Peyer's patch (tissue), 4 donors: ENCODE measurements around the gene GPR152. TPM values are rescaled to one million over a fixed set of nuclear protein-coding genes. Genes with fewer than 3 reads are reported as not detected.
A peak's percentile ranks its signal among the peaks of the same experiment; 100 is the strongest.

Source experiments
- DNase-seq, 3 donors: peaks; one replicate each; pipeline ENCODE4 v3.0.0-alpha.2; 2017 to 2019
- H3K27ac ChIP-seq, 4 donors: fragments of 200-600 bp; sonication (generic); one replicate each; pipeline ENCODE4 v1.5.1; 2016 to 2019
- H3K27me3 ChIP-seq, 2 donors: fragments of 200-600 bp; sonication (generic); one replicate each; pipeline ENCODE4 v1.5.1; 2019
- H3K36me3 ChIP-seq, 3 donors: fragments of 200-600 bp; sonication (generic); one replicate each; pipeline ENCODE4 v1.5.1; 2016 to 2019
- H3K4me1 ChIP-seq, 4 donors: fragments of 200-600 bp; sonication (generic); one replicate each; pipeline ENCODE4 v1.5.1; 2016 to 2019
- H3K4me3 ChIP-seq, 4 donors: fragments of 200-600 bp; sonication (generic); 1 replicate in 3 of 4; 2 replicates in 1 of 4; pipeline ENCODE4 v1.5.1; 2016 to 2019; ENCODE audit warnings: mild to moderate bottlenecking in 1 of 4
- H3K9me3 ChIP-seq, 4 donors: fragments of 200-600 bp; sonication (generic); one replicate each; pipeline ENCODE4 v1.5.1; 2016 to 2019; ENCODE audit warnings: mild to moderate bottlenecking in 1 of 4
- POLR2A ChIP-seq, 2 donors: fragments of 450-650 bp; IDR thresholded peaks; one replicate each; pipeline ENCODE4 v1.5.1; 2017; ENCODE audit warnings: antibody characterized with exemption in 2 of 2, mild to moderate bottlenecking in 2 of 2, moderate library complexity in 2 of 2
- total RNA-seq, 4 donors: library from RNA; depleted of rRNA; stranded (reverse); fragments of >200 nt; gene quantifications; one replicate each; pipeline ENCODE4 v1.1.0, GENCODE V29; 2016
- TF ChIP-seq, protein P1 (sequence below), 6 experiments: fragments of 450-650 bp in 4 of 6; fragments of 200-600 bp in 2 of 6; sonication (generic) in 1 of 6; IDR thresholded peaks; one replicate each; pipeline ENCODE4 v1.5.1; 2017 to 2019; ENCODE audit warnings: antibody characterized with exemption in 6 of 6, mild to moderate bottlenecking in 3 of 6, moderate library complexity in 1 of 6

GPR152 gene
- total RNA-seq, 4 donors from 2014 or later = not detected

DNA sequence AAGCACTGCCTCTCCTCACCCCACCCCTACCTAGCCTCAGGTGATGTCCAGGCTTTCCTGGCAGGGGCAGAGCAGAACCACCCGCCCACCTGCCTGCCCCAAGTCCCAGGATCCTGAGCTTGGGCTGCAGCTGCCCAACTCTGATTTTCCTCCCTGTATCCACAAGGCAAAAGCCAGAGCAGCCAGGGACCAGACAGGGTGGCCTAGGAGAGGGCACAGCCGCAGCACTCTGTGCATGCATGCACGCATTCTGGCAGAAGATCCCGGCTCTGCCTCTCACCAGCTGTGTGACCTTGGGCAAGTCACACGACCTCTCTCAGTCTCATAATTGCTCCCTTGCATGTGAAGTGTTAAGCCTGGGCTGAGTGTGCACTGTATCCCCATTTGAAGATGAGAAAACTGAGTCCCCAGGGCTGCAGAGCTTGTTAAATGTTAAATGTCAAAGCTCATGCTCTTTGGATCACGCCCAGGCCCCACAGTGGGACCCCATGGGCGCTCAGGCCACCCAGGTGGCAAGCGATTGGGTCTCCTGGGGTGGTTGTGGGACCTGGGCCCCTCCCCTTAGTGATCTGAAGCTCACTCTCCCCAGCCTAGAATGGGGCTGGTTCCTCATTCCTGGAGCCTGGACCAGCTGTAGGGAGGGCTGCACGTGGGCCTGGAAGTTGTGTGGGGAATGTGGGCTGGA, 39.9 kb downstream of the GPR152 start:
- Histone ChIP-seq H3K4me1 (peaks cover 0 to 63% (median 37%) of the 10 kb centered on the region in 4 donors), H3K27ac (no peak overlapping the region), H3K36me3 (no peaks in the 10 kb centered on the region), H3K4me3 (no peak overlapping the region), H3K27me3 (peaks cover 0 to 8% of the 10 kb centered on the region in 2 donors), H3K9me3 (no peaks in the 10 kb centered on the region)
- TF ChIP-seq, protein P1, sequence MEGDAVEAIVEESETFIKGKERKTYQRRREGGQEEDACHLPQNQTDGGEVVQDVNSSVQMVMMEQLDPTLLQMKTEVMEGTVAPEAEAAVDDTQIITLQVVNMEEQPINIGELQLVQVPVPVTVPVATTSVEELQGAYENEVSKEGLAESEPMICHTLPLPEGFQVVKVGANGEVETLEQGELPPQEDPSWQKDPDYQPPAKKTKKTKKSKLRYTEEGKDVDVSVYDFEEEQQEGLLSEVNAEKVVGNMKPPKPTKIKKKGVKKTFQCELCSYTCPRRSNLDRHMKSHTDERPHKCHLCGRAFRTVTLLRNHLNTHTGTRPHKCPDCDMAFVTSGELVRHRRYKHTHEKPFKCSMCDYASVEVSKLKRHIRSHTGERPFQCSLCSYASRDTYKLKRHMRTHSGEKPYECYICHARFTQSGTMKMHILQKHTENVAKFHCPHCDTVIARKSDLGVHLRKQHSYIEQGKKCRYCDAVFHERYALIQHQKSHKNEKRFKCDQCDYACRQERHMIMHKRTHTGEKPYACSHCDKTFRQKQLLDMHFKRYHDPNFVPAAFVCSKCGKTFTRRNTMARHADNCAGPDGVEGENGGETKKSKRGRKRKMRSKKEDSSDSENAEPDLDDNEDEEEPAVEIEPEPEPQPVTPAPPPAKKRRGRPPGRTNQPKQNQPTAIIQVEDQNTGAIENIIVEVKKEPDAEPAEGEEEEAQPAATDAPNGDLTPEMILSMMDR (IDR thresholded peaks at IDR 0.05) = no peak
- no peak for TF ChIP-seq POLR2A (IDR thresholded peaks at IDR 0.05)
- no peak for DNase-seq

DNA sequence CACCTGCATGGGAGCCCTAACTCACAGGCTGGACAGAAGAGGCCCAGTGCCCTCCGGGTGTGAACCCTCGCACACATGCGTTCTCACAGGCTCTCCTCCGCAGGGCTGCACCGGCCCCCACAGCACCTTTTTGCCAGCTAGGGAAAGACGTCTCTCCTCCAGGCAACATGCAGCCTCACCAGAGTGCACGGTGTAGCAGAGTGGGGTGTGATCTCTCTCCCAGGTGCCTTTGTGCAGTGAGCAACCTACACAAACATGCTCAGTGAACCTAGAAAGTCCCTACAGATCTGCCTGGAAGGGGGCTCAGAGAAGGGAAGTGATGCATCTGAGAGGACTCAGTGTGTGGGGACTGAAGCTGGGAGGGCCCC, 40.8 kb downstream of the GPR152 start:
- no peak overlapping the region for H3K27ac ChIP-seq
- DNase-seq = no peak
- no peak overlapping the region for H3K4me3 ChIP-seq
- H3K9me3 ChIP-seq = no peaks in the 10 kb centered on the region
- H3K4me1 ChIP-seq = peaks cover 0 to 62% (median 43%) of the 10 kb centered on the region in 4 donors
- TF ChIP-seq, protein P1 (IDR thresholded peaks at IDR 0.05) = no peak
- no peak for TF ChIP-seq POLR2A (IDR thresholded peaks at IDR 0.05)
- peaks cover 0 to 8% of the 10 kb centered on the region in 2 donors for H3K27me3 ChIP-seq
- H3K36me3 ChIP-seq = no peaks in the 10 kb centered on the region

DNA sequence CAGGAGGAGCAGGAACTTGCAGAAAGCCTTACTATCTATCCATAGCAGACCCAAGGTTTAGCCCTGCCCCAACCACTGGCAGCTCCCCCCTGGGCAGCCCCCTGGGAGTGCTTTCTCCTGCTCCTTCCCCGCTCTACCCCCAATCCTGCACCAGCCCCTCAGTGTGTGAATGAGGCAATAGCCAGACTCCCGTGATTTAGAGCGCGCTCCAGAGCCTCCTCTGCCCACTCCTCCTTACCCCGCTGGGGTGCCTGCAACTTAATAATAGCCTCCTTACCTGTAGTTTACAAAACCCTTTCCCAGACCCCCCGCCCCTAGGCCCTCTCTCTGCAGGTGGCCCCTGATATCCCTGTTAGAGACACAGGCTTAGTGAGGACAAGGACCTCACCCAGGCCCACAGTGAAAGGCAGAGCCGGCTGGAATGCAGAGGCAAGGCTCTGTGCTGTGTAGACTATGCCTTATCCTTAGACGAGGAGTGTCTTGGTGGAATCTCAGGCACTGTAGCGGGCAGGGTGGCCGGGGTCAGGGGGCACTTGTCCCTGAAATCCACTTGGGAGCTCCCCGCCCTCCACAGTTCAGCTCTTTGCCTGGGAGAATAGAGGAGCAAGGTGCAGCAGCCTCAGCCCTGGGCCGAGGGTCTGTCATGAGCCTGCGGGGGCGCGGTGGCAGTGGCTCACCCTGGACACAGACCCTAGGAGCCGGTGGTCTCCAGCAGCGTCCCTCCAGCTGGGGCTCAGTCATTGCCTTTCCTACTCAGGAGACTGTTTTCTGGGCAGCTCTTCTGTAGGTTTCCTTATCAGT, 41.3 kb downstream of the GPR152 start:
- Histone ChIP-seq H3K27me3 (peaks cover 0 to 8% of the 10 kb centered on the region in 2 donors), H3K9me3 (no peaks in the 10 kb centered on the region), H3K36me3 (no peaks in the 10 kb centered on the region), H3K27ac (peak overlapping the region in 1 of 4 donors; percentile 91), H3K4me3 (no peak overlapping the region), H3K4me1 (peaks cover 0 to 64% (median 44%) of the 10 kb centered on the region in 4 donors)
- DNase-seq = no peak
- TF ChIP-seq POLR2A (IDR thresholded peaks at IDR 0.05) = no peak
- TF ChIP-seq, protein P1 (IDR thresholded peaks at IDR 0.05) = no peak

DNA sequence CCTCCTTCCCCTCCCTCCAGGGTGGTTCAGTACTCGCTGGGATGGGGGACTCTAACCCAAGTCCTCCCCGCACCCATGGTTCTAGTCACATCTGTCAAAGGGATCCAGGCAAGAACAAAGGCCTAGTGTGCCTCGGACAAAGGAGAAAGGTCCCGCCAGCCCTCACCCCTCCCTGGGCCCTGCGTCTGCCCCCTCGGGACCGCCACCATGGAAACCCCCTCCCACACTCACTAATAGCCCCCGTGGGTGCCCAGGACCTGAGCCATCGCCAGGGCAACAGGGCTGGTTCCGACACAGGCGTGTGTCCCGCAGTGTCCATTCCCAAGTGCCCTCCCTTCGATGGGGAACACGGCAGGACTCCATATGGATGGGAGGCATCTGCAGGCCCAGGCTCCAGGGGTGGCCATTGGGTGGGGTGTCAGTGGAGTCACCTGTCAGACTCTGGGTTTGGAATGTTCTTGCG, 42.1 kb downstream of the GPR152 start:
- Histone ChIP-seq H3K36me3 (no peaks in the 10 kb centered on the region), H3K27ac (peak overlapping the region in 3 of 4 donors; percentile 76 to 91 (median 87)), H3K9me3 (no peaks in the 10 kb centered on the region), H3K4me1 (peaks cover 0 to 65% (median 43%) of the 10 kb centered on the region in 4 donors), H3K27me3 (peaks cover 0 to 4% of the 10 kb centered on the region in 2 donors), H3K4me3 (no peak overlapping the region)
- no peak for TF ChIP-seq POLR2A (IDR thresholded peaks at IDR 0.05)
- TF ChIP-seq, protein P1 (IDR thresholded peaks at IDR 0.05) = no peak
- no peak for DNase-seq

DNA sequence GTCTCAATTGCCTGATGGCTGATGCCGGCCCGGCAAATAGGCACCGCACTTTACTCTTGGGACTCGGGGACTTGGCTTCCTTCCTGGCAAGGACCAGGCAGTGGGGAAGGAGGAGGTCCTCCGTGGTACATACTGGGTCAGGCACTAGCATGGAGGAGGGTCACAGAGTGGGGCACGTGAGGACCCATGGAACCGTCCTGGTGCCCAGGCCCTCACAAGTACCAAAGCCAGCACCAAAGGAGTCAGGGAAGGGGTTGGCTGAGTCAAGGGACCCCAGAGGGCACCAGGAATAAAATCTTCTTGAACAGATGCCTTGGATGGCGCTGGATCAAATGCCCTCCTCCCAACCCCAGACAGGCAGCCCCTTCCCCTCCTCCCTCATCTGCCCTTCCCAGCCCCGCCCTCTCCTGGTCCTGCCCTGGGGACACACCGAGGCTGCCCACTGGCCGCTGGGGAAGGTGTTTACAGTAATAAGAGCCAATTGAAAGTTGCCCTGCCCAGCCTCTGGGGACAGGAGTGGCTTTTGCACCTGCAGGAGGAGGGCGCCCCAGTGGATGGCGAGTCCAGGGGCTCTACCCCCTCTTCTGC, 42.7 kb downstream of the GPR152 start:
- DNase-seq = peak; percentile 67 to 90 (median 89)

More for the DNA sequence above, 42.7 kb downstream of the GPR152 start:
- Histone ChIP-seq H3K27me3 (no peaks in the 10 kb centered on the region), H3K9me3 (no peaks in the 10 kb centered on the region), H3K27ac (peak overlapping the region; percentile 68 to 91 (median 82)), H3K4me3 (peak overlapping the region; percentile 10 to 39 (median 32)), H3K4me1 (peaks cover 0 to 63% (median 42%) of the 10 kb centered on the region in 4 donors), H3K36me3 (no peaks in the 10 kb centered on the region)
- TF ChIP-seq, protein P1 (IDR thresholded peaks at IDR 0.05) = no peak
- TF ChIP-seq POLR2A (IDR thresholded peaks at IDR 0.05) = no peak
